GM18498 (cell line): ENCODE measurements around the gene CTSK.
"Not testable (repeated sequence)": the region's sequence is repeated elsewhere in the genome, so short reads cannot be mapped to it uniquely, and the experiment has no call there.

Source experiments
- ATAC-seq: cut with Tn5 transposase; IDR thresholded peaks from one replicate; pipeline ENCODE4 v1.9.1; 2021; ENCODE audit warnings: mild to moderate bottlenecking, moderate library complexity; ENCODE audit not compliant: unreplicated experiment

The CTSK gene

GRCh38 chr1:150807249-150808023, 624 bp downstream of the CTSK start:
- no peak for ATAC-seq

- ATAC-seq: no peak
Observed at GRCh38 chr1:150805899-150806298, 2.2 kb downstream of the CTSK start.

- no peak for ATAC-seq
Observed at GRCh38 chr1:150804671-150805070, 3.4 kb downstream of the CTSK start.

GRCh38 chr1:150799089-150799488, 9.0 kb downstream of the CTSK start:
- no peak for ATAC-seq

GRCh38 chr1:150798525-150798924, 9.5 kb downstream of the CTSK start:
- ATAC-seq: no peak

- ATAC-seq: no peak
Observed at GRCh38 chr1:150796374-150796773, 11.7 kb downstream of the CTSK start.

- not testable (repeated sequence) for ATAC-seq
Observed at GRCh38 chr1:150793778-150794177, 14.3 kb downstream of the CTSK start.

- ATAC-seq: no peak
Observed at GRCh38 chr1:150793221-150793620, 14.8 kb downstream of the CTSK start.

GRCh38 chr1:150791585-150791984, 16.5 kb downstream of the CTSK start:
- ATAC-seq: no peak

- no peak for ATAC-seq
Observed at GRCh38 chr1:150789396-150789795, 18.7 kb downstream of the CTSK start.

- no peak for ATAC-seq
Observed at GRCh38 chr1:150788946-150789345, 19.1 kb downstream of the CTSK start.

GRCh38 chr1:150787455-150787854, 20.6 kb downstream of the CTSK start:
- no peak for ATAC-seq

- no peak for ATAC-seq
Observed at GRCh38 chr1:150780510-150780909, 27.6 kb downstream of the CTSK start.

GRCh38 chr1:150778409-150778808, 29.7 kb downstream of the CTSK start:
- ATAC-seq: no peak

GRCh38 chr1:150777544-150777943, 30.5 kb downstream of the CTSK start:
- ATAC-seq: no peak

- not testable (repeated sequence) for ATAC-seq
Observed at GRCh38 chr1:150775931-150776505, 32.0 kb downstream of the CTSK start.

- ATAC-seq: no peak
Observed at GRCh38 chr1:150775276-150775675, 32.8 kb downstream of the CTSK start.

- no peak for ATAC-seq
Observed at GRCh38 chr1:150772326-150772725, 35.7 kb downstream of the CTSK start.

GRCh38 chr1:150767704-150768103, 40.4 kb downstream of the CTSK start:
- not testable (repeated sequence) for ATAC-seq

- ATAC-seq: peak; percentile 26
Observed at GRCh38 chr1:150765977-150766301, 42.1 kb downstream of the CTSK start.

GRCh38 chr1:150765296-150765976, 42.6 kb downstream of the CTSK start, which contains the start of gene CTSS:
TSS of gene CTSS (minus strand) at chr1:150765778. CDS start at chr1:150764763, 1,015 bp downstream.
- ATAC-seq: peak; percentile 85

- ATAC-seq: no peak
Observed at GRCh38 chr1:150764617-150765101, 43.4 kb downstream of the CTSK start.
